CD4-positive, CD25-positive, alpha-beta regulatory T cell (primary cell): ENCODE data around the gene LRRC28. TPM values are rescaled to one million over a fixed set of nuclear protein-coding genes. Genes with fewer than 3 reads are reported as not detected.

Experiments
- ATAC-seq, 2 donors: fragments of 150-1000 bp; cut with Tn5 transposase; one replicate each; pipeline ENCODE4 v1.10.0; 2021; ENCODE audit warnings: low read depth in 2 of 2, moderate number of reproducible peaks in 2 of 2, moderate library complexity in 1 of 2
- DNase-seq, 3 donors: peaks; one replicate each; pipeline versions ENCODE4 v3.0.0 to v3.0.0-alpha.2; 2012 to 2022; ENCODE audit warnings: mixed read lengths in 1 of 3
- H3K27ac ChIP-seq: one replicate; pipeline ENCODE4 v1.7.0; 2013; ENCODE audit warnings: mild to moderate bottlenecking, low read length; ENCODE audit not compliant: insufficient read depth, poor library complexity, severe bottlenecking
- H3K27me3 ChIP-seq: one replicate; pipeline ENCODE4 v1.7.0; 2013; ENCODE audit warnings: low read length; ENCODE audit not compliant: control insufficient read depth, insufficient read depth
- H3K36me3 ChIP-seq: one replicate; pipeline ENCODE4 v1.7.0; 2013; ENCODE audit warnings: mild to moderate bottlenecking, low read length, moderate library complexity; ENCODE audit not compliant: control insufficient read depth, insufficient read depth
- H3K4me1 ChIP-seq: 2 replicates; pipeline ENCODE4 v1.7.0; 2013; ENCODE audit warnings: mild to moderate bottlenecking, low read length; ENCODE audit not compliant: insufficient read depth, control insufficient read depth, poor library complexity, severe bottlenecking
- H3K4me3 ChIP-seq: one replicate; pipeline ENCODE4 v1.7.0; 2013; ENCODE audit warnings: low read depth, mild to moderate bottlenecking, low read length, moderate library complexity
- H3K9me3 ChIP-seq, 2 experiments: 1 replicate in 1 of 2; 2 replicates in 1 of 2; pipeline ENCODE4 v1.7.0; 2013; ENCODE audit warnings: low read length in 2 of 2, mild to moderate bottlenecking in 1 of 2, moderate library complexity in 1 of 2; ENCODE audit not compliant: control insufficient read depth in 2 of 2
- H3K27ac Mint-ChIP-seq, 3 donors: one replicate each; pipeline ENCODE4 v1.8.0; 2020 to 2022; ENCODE audit warnings: mild to moderate bottlenecking in 3 of 3, mixed read lengths in 3 of 3, moderate library complexity in 2 of 3
- H3K27me3 Mint-ChIP-seq: one replicate; pipeline ENCODE4 v1.8.0; 2022; ENCODE audit warnings: mild to moderate bottlenecking, mixed read lengths
- H3K36me3 Mint-ChIP-seq: one replicate; pipeline ENCODE4 v1.8.0; 2020; ENCODE audit warnings: mixed read lengths
- H3K4me1 Mint-ChIP-seq, 4 donors: one replicate each; pipeline ENCODE4 v1.8.0; 2020 to 2022; ENCODE audit warnings: mixed read lengths in 4 of 4, mild to moderate bottlenecking in 1 of 4
- H3K4me3 Mint-ChIP-seq, 4 donors: one replicate each; pipeline ENCODE4 v1.8.0; 2020 to 2022; ENCODE audit warnings: mild to moderate bottlenecking in 4 of 4, mixed read lengths in 4 of 4, moderate library complexity in 3 of 4
- H3K9me3 Mint-ChIP-seq, 7 donors: one replicate each; pipeline ENCODE4 v1.8.0; 2020 to 2022; ENCODE audit warnings: mixed read lengths in 7 of 7, mild to moderate bottlenecking in 3 of 7, moderate library complexity in 2 of 7
- polyA plus RNA-seq, 4 donors: library from polyadenylated mRNA; unstranded; fragments of 300-500 nt; fragmentation: Illumina TruSeq; gene quantifications; one replicate each; pipeline ENCODE4 v1.2.3, GENCODE V29; 2021
- total RNA-seq: library from RNA; stranded (reverse); gene quantifications from one replicate; pipeline ENCODE4 v1.2.3, GENCODE V29; 2022

LRRC28 gene
- total and polyA plus RNA-seq, 5 donors from 2014 or later, result 12.5 to 43.3 (median 29.3) TPM

GRCh38 chr15:99365242-99365641, 114.0 kb downstream of the LRRC28 start:
- Mint-ChIP-seq H3K36me3 (peaks cover 63% of the 10 kb centered on the region), H3K27ac (no peak overlapping the region), H3K4me1 (peaks cover 0 to 2% (median under 1%) of the 10 kb centered on the region in 4 donors), H3K27me3 (no peaks in the 10 kb centered on the region), H3K4me3 (no peak overlapping the region), H3K9me3 (peaks cover 0 to 11% (median 9%) of the 10 kb centered on the region in 7 donors)
- Histone ChIP-seq H3K27ac (no peak overlapping the region), H3K9me3 (no peaks in the 10 kb centered on the region), H3K27me3 (no peaks in the 10 kb centered on the region), H3K4me3 (no peak overlapping the region), H3K36me3 (peaks cover 18% of the 10 kb centered on the region), H3K4me1 (no peaks in the 10 kb centered on the region)
- ATAC-seq (no peak), DNase-seq (no peak)

- Mint-ChIP-seq H3K27ac (no peak overlapping the region), H3K27me3 (no peaks in the 10 kb centered on the region)
- H3K4me3 ChIP-seq, result no peak overlapping the region
Observed at GRCh38 chr15:99366013-99366412, 114.7 kb downstream of the LRRC28 start.

GRCh38 chr15:99368743-99369142, 117.5 kb downstream of the LRRC28 start:
- ATAC-seq, result no peak
- Histone ChIP-seq H3K9me3 (no peaks in the 10 kb centered on the region), H3K4me3 (no peak overlapping the region), H3K36me3 (peaks cover 12% of the 10 kb centered on the region), H3K27me3 (no peaks in the 10 kb centered on the region), H3K4me1 (no peaks in the 10 kb centered on the region), H3K27ac (no peak overlapping the region)
- Mint-ChIP-seq H3K27me3 (no peaks in the 10 kb centered on the region), H3K9me3 (peaks cover 0 to 11% (median 8%) of the 10 kb centered on the region in 7 donors), H3K36me3 (peaks cover 34% of the 10 kb centered on the region), H3K4me3 (no peak overlapping the region), H3K4me1 (peaks cover 7 to 14% (median 8%) of the 10 kb centered on the region in 4 donors), H3K27ac (no peak overlapping the region)
- DNase-seq, result no peak

More at GRCh38 chr15:99366013-99366412, 114.7 kb downstream of the LRRC28 start:
- Histone ChIP-seq H3K27ac (no peak overlapping the region), H3K9me3 (no peaks in the 10 kb centered on the region), H3K36me3 (peaks cover 18% of the 10 kb centered on the region), H3K27me3 (no peaks in the 10 kb centered on the region), H3K4me1 (no peaks in the 10 kb centered on the region)
- peaks cover 0 to under 1% (median under 1%) of the 10 kb centered on the region in 4 donors for H3K4me1 Mint-ChIP-seq
- H3K4me3 Mint-ChIP-seq, result no peak overlapping the region
- DNase-seq (no peak), ATAC-seq (no peak)
- peaks cover 57% of the 10 kb centered on the region for H3K36me3 Mint-ChIP-seq
- peaks cover 0 to 11% (median 8%) of the 10 kb centered on the region in 7 donors for H3K9me3 Mint-ChIP-seq

- Mint-ChIP-seq H3K4me1 (peaks cover 7 to 14% (median 8%) of the 10 kb centered on the region in 4 donors), H3K36me3 (peaks cover 31% of the 10 kb centered on the region), H3K9me3 (peaks cover 0 to 11% (median 8%) of the 10 kb centered on the region in 7 donors), H3K27ac (no peak overlapping the region), H3K4me3 (no peak overlapping the region), H3K27me3 (no peaks in the 10 kb centered on the region)
- H3K4me1 ChIP-seq, result no peaks in the 10 kb centered on the region
- ATAC-seq (no peak), DNase-seq (no peak)
- H3K27me3 ChIP-seq, result no peaks in the 10 kb centered on the region
- no peak overlapping the region for H3K27ac ChIP-seq
- H3K36me3 ChIP-seq, result peaks cover 12% of the 10 kb centered on the region
- no peak overlapping the region for H3K4me3 ChIP-seq
- peaks cover 0 to under 1% of the 10 kb centered on the region in 2 experiments for H3K9me3 ChIP-seq
Observed at GRCh38 chr15:99369196-99369595, 117.9 kb downstream of the LRRC28 start.

GRCh38 chr15:99371180-99372103, 120.2 kb downstream of the LRRC28 start:
- Mint-ChIP-seq H3K4me1 (peaks cover 7 to 14% (median 8%) of the 10 kb centered on the region in 4 donors), H3K9me3 (peaks cover 4 to 18% (median 8%) of the 10 kb centered on the region in 7 donors), H3K27ac (peak overlapping the region in 2 of 3 donors; percentile 17 to 25), H3K27me3 (no peaks in the 10 kb centered on the region), H3K36me3 (peaks cover 41% of the 10 kb centered on the region), H3K4me3 (no peak overlapping the region)
- peaks cover 4% of the 10 kb centered on the region for H3K36me3 ChIP-seq
- no peak overlapping the region for H3K4me3 ChIP-seq
- H3K9me3 ChIP-seq, result peaks cover 0 to 6% of the 10 kb centered on the region in 2 experiments
- no peak overlapping the region for H3K27ac ChIP-seq
- DNase-seq (peak in 1 of 3 donors; percentile 42), ATAC-seq (no peak)
- no peaks in the 10 kb centered on the region for H3K27me3 ChIP-seq
- H3K4me1 ChIP-seq, result no peaks in the 10 kb centered on the region

GRCh38 chr15:99385005-99385669, 133.9 kb downstream of the LRRC28 start:
- peaks cover 38% of the 10 kb centered on the region for H3K36me3 Mint-ChIP-seq
- no peak overlapping the region for H3K27ac Mint-ChIP-seq
- H3K9me3 Mint-ChIP-seq, result peaks cover 0 to 5% (median 0%) of the 10 kb centered on the region in 7 donors
- no peak for DNase-seq
- no peak overlapping the region for H3K4me3 Mint-ChIP-seq
- Histone ChIP-seq H3K4me3 (no peak overlapping the region), H3K27me3 (no peaks in the 10 kb centered on the region), H3K27ac (no peak overlapping the region), H3K36me3 (no peaks in the 10 kb centered on the region), H3K4me1 (peaks cover 5% of the 10 kb centered on the region), H3K9me3 (no peaks in the 10 kb centered on the region)
- ATAC-seq, result no peak
- H3K27me3 Mint-ChIP-seq, result no peaks in the 10 kb centered on the region
- peaks cover 4 to 17% (median 9%) of the 10 kb centered on the region in 4 donors for H3K4me1 Mint-ChIP-seq

- no peak overlapping the region for H3K27ac ChIP-seq
- peak overlapping the region in 2 of 3 donors; percentile 29 to 85 for H3K27ac Mint-ChIP-seq
- H3K36me3 ChIP-seq, result no peaks in the 10 kb centered on the region
Observed at GRCh38 chr15:99385865-99386264, 134.6 kb downstream of the LRRC28 start.

More at GRCh38 chr15:99385865-99386264, 134.6 kb downstream of the LRRC28 start:
- no peaks in the 10 kb centered on the region for H3K27me3 ChIP-seq
- H3K4me1 ChIP-seq, result peaks cover 5% of the 10 kb centered on the region
- H3K4me3 ChIP-seq, result no peak overlapping the region
- Mint-ChIP-seq H3K4me3 (no peak overlapping the region), H3K9me3 (peaks cover 0 to 5% (median 0%) of the 10 kb centered on the region in 7 donors), H3K27me3 (no peaks in the 10 kb centered on the region), H3K4me1 (peaks cover 4 to 17% (median 9%) of the 10 kb centered on the region in 4 donors), H3K36me3 (peaks cover 34% of the 10 kb centered on the region)
- no peak for ATAC-seq
- DNase-seq, result peak in 1 of 3 donors; percentile 61
- H3K9me3 ChIP-seq, result peaks cover under 1 to 4% of the 10 kb centered on the region in 2 experiments
